ENCODE results near the gene TMEM45A. TPM values are rescaled to one million over a fixed set of nuclear protein-coding genes. Genes with fewer than 3 reads are reported as not detected.

The TMEM45A gene
- polyA plus RNA-seq, 1 of the 3 experiments (the other 2 are of a cell fraction) = 6.4 TPM

GRCh38 chr3:100591411-100591810, 99.0 kb downstream of the TMEM45A start:
- Histone ChIP-seq H3K4me3 (ENCODE audit: low read depth in 2 of 2, low read length in 1 of 2) (no peak overlapping the region), H3K36me3 (replicated peaks in 1 of 2; ENCODE audit: control insufficient read depth in 1 of 2, insufficient read depth in 2 of 2, low read length in 1 of 2) (no peaks in the 10 kb centered on the region), H3K9me3 (no peaks in the 10 kb centered on the region), H4K20me1 (ENCODE audit: insufficient read depth) (no peaks in the 10 kb centered on the region), H2AFZ (ENCODE audit: low read depth) (no peak overlapping the region), H3K4me1 (ENCODE audit: control insufficient read depth in 1 of 2, insufficient read depth in 2 of 2, low read depth in 1 of 2, low read length in 1 of 2) (peaks cover 0 to 5% of the 10 kb centered on the region in 2 experiments; a peak in 1 of 4 replicates), H3K9me2 (0 out of 2 replicates have a peak, but pooled peaks cover 3% of the 10 kb centered on the region), H3F3A (replicated peaks; ENCODE audit: insufficient read depth) (no peaks in the 10 kb centered on the region), H3K27me3 (ENCODE audit: insufficient read depth) (no peaks in the 10 kb centered on the region), H3K79me2 (ENCODE audit: insufficient read depth) (no peaks in the 10 kb centered on the region), H3K4me2 (no peak overlapping the region), H3K27ac (ENCODE audit: low read depth in 2 of 2, low read length in 1 of 2) (no peak overlapping the region), H3K9ac (no peak overlapping the region)
- POLR2A ChIA-PET = interaction anchor here (1.5 kb wide), 1 partner anchor 128 kb away, joined by 4 read pairs; no protein-coding TSS in a partner anchor
- CTCF ChIA-PET = interaction anchor here (0.6 to 6.9 kb wide), 22 partner anchors 9 to 762 kb away, joined by 3 to 224 read pairs (median 4); partner anchors contain the start of genes LNP1, TMEM45A and TOMM70
- WGBS (ENCODE audit: low lambda C conversion rate) = 57% methylated on average over 3 of the region's 3 CpGs
- no peak for DNase-seq
- TF ChIP-seq TAF1 (IDR thresholded peaks at IDR 0.05; ENCODE audit: borderline replicate concordance, low read depth, low read length) = no peak
- no peak for TF ChIP-seq FOSL2 (IDR thresholded peaks at IDR 0.05; ENCODE audit: borderline replicate concordance, low read depth)
- TF ChIP-seq MAX (IDR thresholded peaks at IDR 0.05; ENCODE audit: low read depth) = no peak
- no peak for TF ChIP-seq MXI1 (IDR thresholded peaks at IDR 0.05; ENCODE audit: low read depth, low read length)

- no peak for DNase-seq
- CTCF ChIA-PET = interaction anchor here (0.9 to 2.3 kb wide), 4 partner anchors 9 to 596 kb away, joined by 4 to 9 read pairs (median 5); no protein-coding TSS in a partner anchor
- Histone ChIP-seq H4K20me1 (ENCODE audit: insufficient read depth) (no peaks in the 10 kb centered on the region), H3K9ac (no peak overlapping the region), H3K79me2 (ENCODE audit: insufficient read depth) (no peaks in the 10 kb centered on the region), H3K9me2 (no peaks in the 10 kb centered on the region), H3K4me1 (ENCODE audit: control insufficient read depth in 1 of 2, insufficient read depth in 2 of 2, low read depth in 1 of 2, low read length in 1 of 2) (no peaks in the 10 kb centered on the region; a peak in 2 of 4 replicates), H3K4me3 (ENCODE audit: low read depth in 2 of 2, low read length in 1 of 2) (no peak overlapping the region), H3K27ac (ENCODE audit: low read depth in 2 of 2, low read length in 1 of 2) (no peak overlapping the region), H3K4me2 (no peak overlapping the region), H3K27me3 (ENCODE audit: insufficient read depth) (no peaks in the 10 kb centered on the region), H3K36me3 (replicated peaks in 1 of 2; ENCODE audit: control insufficient read depth in 1 of 2, insufficient read depth in 2 of 2, low read length in 1 of 2) (no peaks in the 10 kb centered on the region), H3K9me3 (no peaks in the 10 kb centered on the region), H3F3A (replicated peaks; ENCODE audit: insufficient read depth) (peaks cover 5% of the 10 kb centered on the region), H2AFZ (ENCODE audit: low read depth) (no peak overlapping the region)
- POLR2A ChIA-PET = no interaction called here
- 66% methylated on average over 8 of the region's 11 CpGs for WGBS (ENCODE audit: low lambda C conversion rate)
- TF ChIP-seq POLR2AphosphoS5 (IDR thresholded peaks at IDR 0.05; ENCODE audit: low read depth, low read length) = no peak
- TF ChIP-seq RCOR1 (IDR thresholded peaks at IDR 0.05; ENCODE audit: low read length) = no peak
- TF ChIP-seq EZH2phosphoT487 (IDR thresholded peaks at IDR 0.05; ENCODE audit: borderline replicate concordance, low read depth) = no peak
- TF ChIP-seq RAD21 (IDR thresholded peaks at IDR 0.05; ENCODE audit: low read length) = no peak
- no peak for TF ChIP-seq ZBTB33 (IDR thresholded peaks at IDR 0.05; ENCODE audit: borderline replicate concordance, low read depth)
- no peak for TF ChIP-seq JUND (IDR thresholded peaks at IDR 0.05)
- TF ChIP-seq TCF12 (IDR thresholded peaks at IDR 0.05) = no peak
- no peak for TF ChIP-seq GABPA (IDR thresholded peaks at IDR 0.05; ENCODE audit: low read depth)
- TF ChIP-seq CTCF (IDR thresholded peaks at IDR 0.05) = no peak
- no peak for TF ChIP-seq CHD2 (IDR thresholded peaks at IDR 0.05; ENCODE audit: low read length, partially characterized antibody)
- TF ChIP-seq NFIC (IDR thresholded peaks at IDR 0.05; ENCODE audit: borderline replicate concordance) = no peak
- TF ChIP-seq GATA2 (CRISPR knock-in tag; IDR thresholded peaks at IDR 0.05) = no peak
- no peak for TF ChIP-seq MAX (IDR thresholded peaks at IDR 0.05; ENCODE audit: low read depth)
- TF ChIP-seq EP300 (IDR thresholded peaks at IDR 0.05; ENCODE audit: borderline replicate concordance in 1 of 2, low read depth in 1 of 2, low read length in 1 of 2) = no peak
- no peak for TF ChIP-seq NRF1 (IDR thresholded peaks at IDR 0.05; ENCODE audit: low read depth, low read length)
These were observed 108.0 kb downstream of the TMEM45A start for GRCh38 chr3:100600181-100601042.
